DOHH2 (cell line): ENCODE data around the gene AFAP1.

Experiments
- H3F3A ChIP-seq: fragments of 200-600 bp; sonication (generic), shearing (Covaris generic); 2 replicates; pipeline ENCODE4 v1.6.0; 2016; ENCODE audit warnings: antibody characterized with exemption, mild to moderate bottlenecking; ENCODE audit not compliant: control insufficient read depth, insufficient read depth
- H3K27ac ChIP-seq: fragments of 200-600 bp; sonication (generic); 2 replicates; pipeline ENCODE4 v1.5.1; 2014; ENCODE audit warnings: low read depth, mild to moderate bottlenecking, low read length, moderate library complexity
- H3K27me3 ChIP-seq: fragments of 200-600 bp; sonication (generic); 2 replicates; pipeline ENCODE4 v1.6.1; 2014; ENCODE audit warnings: mild to moderate bottlenecking, low read length, mixed read lengths; ENCODE audit not compliant: control insufficient read depth
- H3K36me3 ChIP-seq: fragments of 200-600 bp; sonication (generic); 2 replicates; pipeline ENCODE4 v1.6.1; 2014; ENCODE audit warnings: mild to moderate bottlenecking, low read length, moderate library complexity, mixed read lengths; ENCODE audit not compliant: control insufficient read depth
- H3K4me1 ChIP-seq: fragments of 200-600 bp; sonication (generic); 2 replicates; pipeline ENCODE4 v1.6.1; 2014; ENCODE audit warnings: mild to moderate bottlenecking, low read length, mixed read lengths; ENCODE audit not compliant: control insufficient read depth
- H3K4me2 ChIP-seq: fragments of 200-600 bp; sonication (generic); 2 replicates; pipeline ENCODE4 v1.6.0; 2014; ENCODE audit warnings: mild to moderate bottlenecking, low read length, moderate library complexity
- H3K4me3 ChIP-seq: fragments of 200-600 bp; sonication (generic); 2 replicates; pipeline ENCODE4 v1.5.1; 2014; ENCODE audit warnings: mild to moderate bottlenecking, low read length, mixed read lengths
- H3K79me2 ChIP-seq: fragments of 200-600 bp; sonication (generic); 2 replicates; pipeline ENCODE4 v1.6.1; 2014; ENCODE audit warnings: mild to moderate bottlenecking, low read length, mixed read lengths; ENCODE audit not compliant: control insufficient read depth
- H3K9me2 ChIP-seq: fragments of 200-600 bp; sonication (generic); replicated peaks from 2 replicates; pipeline ENCODE4 v1.6.1; 2014; ENCODE audit warnings: mild to moderate bottlenecking, low read length, mixed read lengths; ENCODE audit not compliant: control insufficient read depth
- H3K9me3 ChIP-seq: fragments of 200-600 bp; sonication (generic); 2 replicates; pipeline ENCODE4 v1.6.1; 2014; ENCODE audit warnings: antibody characterized with exemption, low read length, mixed read lengths; ENCODE audit not compliant: control insufficient read depth, insufficient read depth
- H4K20me1 ChIP-seq: fragments of 200-600 bp; sonication (generic); 2 replicates; pipeline ENCODE4 v1.6.0; 2014; ENCODE audit warnings: low read depth, mild to moderate bottlenecking, antibody characterized with exemption, low read length, moderate library complexity; ENCODE audit not compliant: control insufficient read depth, insufficient read depth
- EZH2phosphoT487 ChIP-seq: fragments of 200-600 bp; sonication (generic); IDR thresholded peaks from 2 replicates; pipeline ENCODE4 v1.6.1; 2017; ENCODE audit warnings: borderline replicate concordance, mild to moderate bottlenecking, antibody characterized with exemption, low read length, moderate library complexity, mixed read lengths
- TF ChIP-seq, protein P1 (sequence below): fragments of 200-600 bp; sonication (generic); IDR thresholded peaks from one replicate; pipeline ENCODE4 v1.5.1; 2014; ENCODE audit warnings: antibody characterized with exemption, mild to moderate bottlenecking, low read depth, low read length; ENCODE audit not compliant: poor library complexity, severe bottlenecking

The AFAP1 gene

DNA sequence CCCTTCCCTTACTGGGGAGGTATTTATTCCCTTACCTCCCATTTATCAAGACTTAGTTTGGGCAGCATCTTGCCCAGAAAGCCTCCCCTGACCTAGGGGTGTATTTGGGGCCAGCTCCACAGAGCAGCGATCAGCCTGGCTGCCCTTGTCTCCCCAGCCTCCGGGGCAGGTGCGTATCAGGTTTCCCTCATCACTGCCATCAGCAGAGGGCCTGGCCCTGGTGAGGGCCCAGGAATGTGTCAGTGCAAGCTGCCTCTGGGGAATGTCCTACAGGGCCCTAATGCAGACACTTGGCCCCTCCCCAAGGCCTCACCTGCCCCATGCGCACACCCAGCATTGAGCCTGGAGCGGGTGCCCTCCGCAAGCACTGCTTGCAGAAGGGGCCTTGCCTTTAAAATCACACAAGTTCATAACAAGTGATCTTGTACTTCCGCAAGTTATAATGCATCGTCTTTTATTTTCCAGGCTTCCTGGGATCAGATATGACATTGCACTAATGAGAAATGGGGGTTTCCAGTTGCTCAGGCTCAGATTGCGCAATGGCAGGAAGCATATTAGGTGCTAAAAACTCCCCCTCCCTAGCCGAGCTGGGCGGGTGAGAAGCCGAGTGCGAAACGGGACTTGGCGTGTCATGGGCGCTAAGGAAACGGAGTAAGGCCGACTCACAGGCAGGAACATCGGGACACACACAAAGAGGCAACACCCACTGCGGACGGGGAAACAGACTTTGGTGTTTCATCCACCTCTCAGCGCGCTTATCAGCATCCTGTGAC is 25.4 kb upstream of the AFAP1 start:
- H3K27ac ChIP-seq = no peak overlapping the region
- H3K9me3 ChIP-seq = no peaks in the 10 kb centered on the region
- H3K36me3 ChIP-seq = no peaks in the 10 kb centered on the region
- no peaks in the 10 kb centered on the region for H4K20me1 ChIP-seq
- no peaks in the 10 kb centered on the region for H3K79me2 ChIP-seq
- no peaks in the 10 kb centered on the region for H3K9me2 ChIP-seq
- peaks cover 7% of the 10 kb centered on the region; the same call in 1 of the 2 replicates for H3K27me3 ChIP-seq
- TF ChIP-seq, protein P1, sequence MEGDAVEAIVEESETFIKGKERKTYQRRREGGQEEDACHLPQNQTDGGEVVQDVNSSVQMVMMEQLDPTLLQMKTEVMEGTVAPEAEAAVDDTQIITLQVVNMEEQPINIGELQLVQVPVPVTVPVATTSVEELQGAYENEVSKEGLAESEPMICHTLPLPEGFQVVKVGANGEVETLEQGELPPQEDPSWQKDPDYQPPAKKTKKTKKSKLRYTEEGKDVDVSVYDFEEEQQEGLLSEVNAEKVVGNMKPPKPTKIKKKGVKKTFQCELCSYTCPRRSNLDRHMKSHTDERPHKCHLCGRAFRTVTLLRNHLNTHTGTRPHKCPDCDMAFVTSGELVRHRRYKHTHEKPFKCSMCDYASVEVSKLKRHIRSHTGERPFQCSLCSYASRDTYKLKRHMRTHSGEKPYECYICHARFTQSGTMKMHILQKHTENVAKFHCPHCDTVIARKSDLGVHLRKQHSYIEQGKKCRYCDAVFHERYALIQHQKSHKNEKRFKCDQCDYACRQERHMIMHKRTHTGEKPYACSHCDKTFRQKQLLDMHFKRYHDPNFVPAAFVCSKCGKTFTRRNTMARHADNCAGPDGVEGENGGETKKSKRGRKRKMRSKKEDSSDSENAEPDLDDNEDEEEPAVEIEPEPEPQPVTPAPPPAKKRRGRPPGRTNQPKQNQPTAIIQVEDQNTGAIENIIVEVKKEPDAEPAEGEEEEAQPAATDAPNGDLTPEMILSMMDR = no peak
- no peak for TF ChIP-seq EZH2phosphoT487
- H3K4me1 ChIP-seq = peaks cover 16% of the 10 kb centered on the region
- no peaks in the 10 kb centered on the region for H3F3A ChIP-seq
- H3K4me3 ChIP-seq = no peak overlapping the region
- H3K4me2 ChIP-seq = no peak overlapping the region

DNA sequence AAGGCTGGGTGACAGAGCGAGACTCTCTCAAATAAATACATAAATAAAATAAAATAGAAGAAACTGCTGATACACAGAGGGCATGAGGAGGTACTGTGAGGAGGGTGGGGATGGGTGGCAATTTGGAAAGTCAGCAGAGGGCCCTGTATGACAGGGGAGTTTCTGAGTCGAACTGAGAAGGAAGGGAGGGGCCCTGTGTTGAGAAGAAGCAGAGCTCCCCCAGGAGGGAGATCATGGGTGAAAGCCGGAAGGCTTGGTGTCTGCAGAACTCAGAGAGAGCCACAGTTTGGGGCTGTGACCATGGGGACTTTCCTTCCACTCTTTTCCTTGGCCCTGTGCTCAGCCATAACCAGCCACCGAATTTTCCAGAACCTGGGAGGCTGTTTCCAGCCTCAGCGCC is 24.8 kb upstream of the AFAP1 start:
- Histone ChIP-seq H3K27ac (no peak overlapping the region), H3K4me3 (no peak overlapping the region), H3K27me3 (peaks cover 7% of the 10 kb centered on the region; the same call in 1 of the 2 replicates), H3F3A (no peaks in the 10 kb centered on the region), H4K20me1 (no peaks in the 10 kb centered on the region), H3K4me2 (no peak overlapping the region), H3K9me2 (no peaks in the 10 kb centered on the region), H3K79me2 (no peaks in the 10 kb centered on the region), H3K4me1 (peaks cover 11% of the 10 kb centered on the region), H3K9me3 (no peaks in the 10 kb centered on the region), H3K36me3 (no peaks in the 10 kb centered on the region)
- no peak for TF ChIP-seq EZH2phosphoT487
- TF ChIP-seq, protein P1 = no peak

DNA sequence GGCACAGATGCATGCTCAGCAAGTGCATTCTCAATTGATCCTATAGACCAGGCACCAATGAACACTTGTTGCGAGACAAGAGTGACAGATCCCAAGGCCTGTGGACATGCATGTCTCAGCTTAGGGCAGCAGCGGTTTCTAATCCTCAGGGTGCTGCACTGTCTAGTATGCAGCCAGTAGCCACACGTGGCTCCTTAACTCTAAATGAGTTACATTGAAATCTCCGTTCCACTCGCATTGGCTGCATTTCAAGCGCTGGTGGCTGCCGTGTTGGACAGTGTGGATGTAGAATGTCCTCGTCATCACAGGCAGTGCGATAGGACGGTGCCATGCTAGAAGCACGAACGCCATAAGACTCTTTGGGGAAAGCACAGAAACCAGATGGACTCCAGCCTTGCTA is 24.0 kb upstream of the AFAP1 start:
- Histone ChIP-seq H3K36me3 (no peaks in the 10 kb centered on the region), H3K4me1 (peaks cover 11% of the 10 kb centered on the region), H3K27ac (no peak overlapping the region), H3K4me3 (no peak overlapping the region), H3K79me2 (no peaks in the 10 kb centered on the region), H3K9me3 (no peaks in the 10 kb centered on the region), H3F3A (no peaks in the 10 kb centered on the region), H3K4me2 (no peak overlapping the region), H4K20me1 (no peaks in the 10 kb centered on the region), H3K27me3 (peaks cover 9% of the 10 kb centered on the region; the same call in 1 of the 2 replicates), H3K9me2 (no peaks in the 10 kb centered on the region)
- no peak for TF ChIP-seq EZH2phosphoT487
